Activated CD4-positive, alpha-beta T cell treated with anti-CD3 and anti-CD28 coated beads, Interleukin-2, amount 50 U/mL, for 48 hours (primary cell): ENCODE data around the gene OR4K5.
"Not testable (repeated sequence)": the region's sequence is repeated elsewhere in the genome, so short reads cannot be mapped to it uniquely, and the experiment has no call there.

Experiments
- DNase-seq, 2 experiments: peaks; one replicate each; pipeline ENCODE4 v3.0.0-alpha.2; 2020

OR4K5 gene, protein sequence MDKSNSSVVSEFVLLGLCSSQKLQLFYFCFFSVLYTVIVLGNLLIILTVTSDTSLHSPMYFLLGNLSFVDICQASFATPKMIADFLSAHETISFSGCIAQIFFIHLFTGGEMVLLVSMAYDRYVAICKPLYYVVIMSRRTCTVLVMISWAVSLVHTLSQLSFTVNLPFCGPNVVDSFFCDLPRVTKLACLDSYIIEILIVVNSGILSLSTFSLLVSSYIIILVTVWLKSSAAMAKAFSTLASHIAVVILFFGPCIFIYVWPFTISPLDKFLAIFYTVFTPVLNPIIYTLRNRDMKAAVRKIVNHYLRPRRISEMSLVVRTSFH

GRCh38 chr14:19920021-19920657, at the start of gene OR4K5:
OR4K5 (plus strand) TSS chr14:19920607; CDS start chr14:19920607, 0 bp downstream.
- DNase-seq, result no peak

GRCh38 chr14:19873178-19873577, 47.2 kb upstream of the OR4K5 start:
- no peak for DNase-seq

DNA sequence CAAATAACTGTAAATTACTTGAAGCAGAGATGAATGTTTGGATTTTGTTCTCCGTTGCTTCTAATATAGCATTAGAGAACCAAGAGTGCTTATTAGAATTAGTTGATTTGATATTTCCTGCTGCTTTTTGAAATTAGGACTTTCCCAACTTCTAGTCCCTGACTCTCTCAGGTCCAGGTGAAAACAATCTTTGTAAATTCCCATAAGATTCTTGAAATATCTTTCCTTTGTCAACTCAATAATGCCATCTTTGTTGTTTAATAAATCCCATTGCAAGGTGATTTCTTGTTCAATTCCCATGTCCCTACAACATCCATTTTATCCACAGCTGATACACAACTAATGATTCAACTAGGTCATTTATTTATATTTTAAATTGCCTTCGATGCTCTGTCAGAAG, 45.6 kb upstream of the OR4K5 start, which contains the start of gene OR4K2:
OR4K2 (plus strand) TSS at position 301 of the 400 bp plus-strand sequence. CDS start 1,126 bp downstream, outside the sequence.
- DNase-seq, result no peak

GRCh38 chr14:19878029-19878642, 42.3 kb upstream of the OR4K5 start:
- no peak for DNase-seq

DNA sequence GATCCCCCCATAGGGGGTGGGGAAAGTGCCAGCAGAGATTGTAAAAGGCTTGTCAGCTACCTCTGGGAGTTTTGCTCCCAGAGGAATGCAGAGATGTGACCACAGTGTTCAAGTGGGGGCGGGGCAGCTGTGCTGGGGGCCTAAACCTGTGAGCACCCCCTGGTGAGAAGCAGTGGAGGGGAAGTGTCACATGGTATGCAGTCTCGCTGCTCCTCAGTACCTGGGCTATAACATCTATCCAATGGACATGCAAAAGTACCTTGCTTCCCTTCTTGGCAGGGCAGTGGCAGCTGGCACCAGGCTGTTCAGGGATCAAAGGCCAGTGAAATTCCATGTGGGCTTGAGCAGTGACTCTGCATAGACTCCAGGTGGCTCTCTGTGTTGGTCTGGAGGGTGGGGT, 25.1 kb upstream of the OR4K5 start:
- no peak for DNase-seq

DNA sequence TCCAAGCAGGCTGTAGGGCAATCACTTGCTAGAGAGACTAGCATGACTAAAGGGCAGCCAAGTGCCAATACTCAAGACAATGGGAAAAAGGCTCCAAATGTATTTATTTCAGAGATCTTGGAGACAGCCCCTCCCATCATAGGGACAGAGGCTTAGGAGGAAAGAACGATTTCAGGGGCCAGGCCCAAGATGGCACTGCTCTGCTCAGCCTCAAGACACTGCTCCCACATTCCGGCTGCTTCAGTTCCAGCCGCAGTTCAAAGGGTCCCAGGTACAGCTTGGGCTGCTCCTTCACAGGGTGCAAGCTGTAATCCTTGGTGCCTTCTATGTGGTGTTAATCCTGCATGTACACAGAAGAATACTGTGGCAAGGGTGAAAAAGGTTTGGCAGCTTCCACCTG, 19.4 kb upstream of the OR4K5 start:
- no peak for DNase-seq

DNA sequence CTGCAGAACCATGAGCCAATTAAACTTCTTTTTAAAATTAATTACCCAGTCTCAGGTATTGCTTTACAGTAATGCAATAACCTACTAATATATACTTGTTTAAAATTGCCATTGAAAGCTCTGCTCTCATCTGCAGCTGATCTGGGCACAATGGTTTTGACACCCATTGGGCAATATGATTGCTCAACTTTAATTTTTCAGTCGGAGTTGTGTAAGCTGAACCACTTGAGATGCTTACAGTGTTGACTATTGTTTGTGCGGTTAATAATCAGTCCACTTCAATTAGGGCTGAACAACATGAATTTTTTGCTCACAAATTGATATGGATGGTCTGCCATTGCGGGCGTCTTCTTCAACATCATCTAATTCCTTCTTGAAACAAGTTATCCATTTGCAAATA, 18.0 kb upstream of the OR4K5 start:
- DNase-seq, result no peak

- no peak for DNase-seq
These were observed 13.7 kb upstream of the OR4K5 start for GRCh38 chr14:19906665-19907064.

DNA sequence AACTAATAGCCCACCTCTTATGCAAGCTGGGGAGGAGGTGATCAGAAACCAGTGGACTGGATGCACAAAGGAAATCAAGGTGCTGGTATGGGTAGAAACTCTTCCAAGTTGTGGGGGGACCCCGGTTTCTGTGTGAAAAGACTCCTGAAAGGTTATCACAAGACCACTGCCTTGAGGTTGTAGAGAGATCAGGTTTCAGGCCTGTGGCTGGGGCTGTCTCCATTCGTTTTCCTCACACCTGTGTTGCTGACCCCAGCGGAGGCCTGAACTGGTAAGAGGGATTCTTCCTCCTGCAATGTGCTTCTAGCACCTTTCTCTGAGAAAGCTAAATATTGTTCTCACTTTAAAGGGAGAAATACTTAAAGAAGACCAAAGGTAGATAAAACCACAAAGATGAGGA, 9.3 kb upstream of the OR4K5 start:
- DNase-seq, result no peak

DNA sequence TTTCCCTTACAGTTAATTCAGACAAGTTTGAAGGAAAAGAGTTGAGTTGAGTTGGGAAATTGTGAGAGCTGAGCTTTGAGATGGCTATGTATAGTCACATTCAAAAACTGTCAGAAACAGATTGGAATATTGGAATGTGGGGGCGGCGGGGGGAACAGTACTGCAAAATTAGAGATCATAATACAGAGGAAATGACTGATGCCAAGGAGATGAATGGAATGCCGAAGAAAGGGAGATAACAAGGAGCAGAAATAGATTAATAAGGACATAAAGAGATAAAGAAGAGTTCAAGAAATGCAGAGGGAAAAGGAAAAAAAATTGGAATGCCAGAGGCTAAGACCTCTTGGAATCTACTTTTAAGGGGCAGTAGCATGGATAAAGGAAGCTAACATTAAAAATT, 3.2 kb upstream of the OR4K5 start:
- DNase-seq, result no peak

DNA sequence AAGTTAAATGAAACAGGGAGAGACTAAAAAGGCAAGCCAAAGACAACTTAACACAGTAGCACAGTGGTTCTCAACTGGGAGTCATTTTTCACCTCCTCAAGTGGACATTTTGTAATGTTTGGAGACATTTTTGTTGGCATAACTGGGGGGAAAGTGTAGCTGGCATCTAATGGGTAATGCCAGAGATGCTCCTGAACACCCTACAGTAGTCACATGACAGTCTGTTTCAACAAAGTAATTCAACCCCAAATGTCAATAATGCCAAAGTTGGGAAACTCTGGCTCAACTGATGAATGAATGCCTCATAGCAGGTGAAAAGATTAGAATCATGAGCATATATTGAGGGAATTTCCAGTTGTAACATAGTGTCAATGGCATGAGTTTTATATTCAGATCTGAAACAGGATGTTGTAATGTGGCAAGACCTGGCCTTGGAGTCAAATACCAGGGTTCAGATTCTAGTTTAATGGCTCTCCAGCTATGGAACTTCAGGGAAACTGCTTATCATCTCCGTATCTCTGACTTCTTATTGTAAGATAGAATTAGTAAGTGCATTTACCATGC, 2.4 kb upstream of the OR4K5 start:
- no peak for DNase-seq

GRCh38 chr14:19918553-19919264, 1.7 kb upstream of the OR4K5 start:
- no peak for DNase-seq

DNA sequence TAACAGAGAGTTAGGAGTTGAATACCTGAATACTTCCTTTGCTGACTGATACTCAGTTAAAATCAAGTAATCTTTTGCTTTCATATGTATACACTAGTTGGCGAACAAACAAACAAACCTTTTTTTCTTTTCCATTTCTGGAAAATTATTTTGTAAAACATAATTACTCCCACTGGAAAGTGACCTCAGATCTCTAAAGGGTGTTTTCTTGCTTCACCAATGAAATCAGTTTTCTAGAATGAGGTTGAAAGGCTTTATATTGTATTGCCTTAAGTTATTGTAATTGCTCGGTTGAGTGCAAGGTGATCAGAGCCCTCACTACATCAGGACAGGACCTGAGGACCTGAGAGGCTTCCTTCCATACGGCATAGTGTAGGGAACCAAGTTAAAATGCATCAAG, 10.2 kb downstream of the OR4K5 start, which contains the start of gene OR4K1:
OR4K1 (plus strand) TSS at position 301 of the 400 bp plus-strand sequence. CDS start 4,750 bp downstream, outside the sequence.
- DNase-seq, result no peak

DNA sequence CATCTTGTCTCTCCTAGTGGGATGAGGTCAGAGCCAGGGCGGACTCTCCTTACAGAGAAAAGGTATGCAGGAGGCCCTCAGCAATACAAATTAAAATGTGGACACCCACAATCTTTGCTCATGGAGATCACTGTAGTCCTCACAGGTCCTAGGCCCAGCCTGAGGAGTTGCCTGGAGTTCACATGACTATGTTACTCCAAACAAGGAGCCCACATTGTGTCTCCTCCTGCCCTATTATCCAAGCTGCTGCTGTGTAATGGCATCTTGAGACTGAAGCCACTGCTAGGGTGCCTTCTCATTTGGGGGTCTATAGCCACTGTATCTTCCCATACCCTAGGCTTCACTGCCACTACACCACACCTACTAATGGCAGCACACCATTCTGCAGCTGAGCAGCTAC, 21.3 kb downstream of the OR4K5 start:
- no peak for DNase-seq

DNA sequence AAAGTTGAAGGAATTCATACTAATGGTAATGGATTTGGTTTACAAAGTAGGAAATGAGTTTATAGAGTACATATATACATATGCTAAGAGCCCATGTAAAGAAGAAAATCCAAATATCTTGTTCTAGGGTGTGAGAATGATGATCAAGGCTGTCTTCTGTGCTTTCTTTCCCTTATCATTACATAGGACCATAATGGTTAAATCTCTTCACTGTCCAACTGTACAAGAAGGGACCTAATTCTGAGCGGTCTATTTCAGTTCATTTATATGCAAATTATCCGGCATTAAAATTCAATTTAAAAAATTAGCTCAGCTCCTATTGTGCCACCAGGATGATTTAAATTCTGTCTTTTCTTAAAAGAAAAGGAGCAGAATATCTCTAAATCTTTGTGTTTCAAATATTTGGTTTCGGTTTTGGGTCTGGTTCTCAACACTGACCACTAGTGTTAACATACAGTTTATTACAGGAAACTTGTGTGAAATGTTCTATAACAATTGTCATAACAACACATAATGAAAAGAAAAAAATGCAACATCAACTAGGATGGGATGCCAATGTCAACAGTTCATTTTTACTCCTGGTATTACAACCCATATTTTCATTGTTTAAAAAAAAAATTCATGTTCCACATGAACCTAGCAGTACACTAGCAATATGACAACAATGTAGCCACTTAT, 27.1 kb downstream of the OR4K5 start:
- DNase-seq, result no peak

GRCh38 chr14:19949218-19949617, 28.8 kb downstream of the OR4K5 start:
- no peak for DNase-seq

DNA sequence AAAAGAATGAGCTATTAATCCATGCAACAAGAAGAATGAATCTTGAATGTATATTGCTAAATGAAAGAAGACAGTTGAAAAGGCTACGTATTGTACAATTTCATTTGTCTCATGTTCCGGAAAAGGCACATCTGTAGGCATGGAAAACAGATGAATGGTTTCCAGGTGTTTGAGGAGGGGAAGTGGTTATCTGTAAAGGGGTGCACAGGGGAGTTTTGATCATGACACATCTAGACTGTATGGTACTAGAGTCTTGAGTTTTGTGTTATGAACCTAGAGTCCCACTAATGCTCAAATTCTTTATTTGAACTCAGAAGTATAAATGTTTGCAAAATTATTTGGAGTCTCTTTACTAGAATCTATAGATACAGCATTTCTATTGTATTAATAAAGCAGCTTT, 49.3 kb downstream of the OR4K5 start:
- not testable (repeated sequence) for DNase-seq
